Right lobe of liver (tissue), 6 donors: ENCODE results near the gene LEMD1. TPM values are rescaled to one million over a fixed set of nuclear protein-coding genes. Genes with fewer than 3 reads are reported as not detected.

Experiments
- ATAC-seq, 4 donors: fragments of 200-7000 bp; cut with Tn5 transposase; one replicate each; pipeline ENCODE4 v1.9.1; 2020; ENCODE audit warnings: mild to moderate bottlenecking in 4 of 4, moderate library complexity in 4 of 4
- DNase-seq, 3 donors: peaks; one replicate each; pipeline ENCODE4 v3.0.0-alpha.2; 2020
- H3K27ac ChIP-seq, 3 donors: fragments of 200-600 bp; one replicate each; pipeline ENCODE4 v1.8.0; 2022
- H3K27me3 ChIP-seq, 2 donors: fragments of 200-600 bp; one replicate each; pipeline ENCODE4 v1.8.0; 2022
- H3K36me3 ChIP-seq, 4 donors: fragments of 200-600 bp; sonication (generic) in 1 of 4; one replicate each; pipeline versions ENCODE4 v1.5.1 to v1.8.0; 2017 to 2022; ENCODE audit warnings: control low read depth in 1 of 4
- H3K4me1 ChIP-seq, 4 donors: fragments of 200-600 bp; sonication (generic) in 1 of 4; one replicate each; pipeline versions ENCODE4 v1.5.1 to v1.8.0; 2017 to 2022; ENCODE audit warnings: control low read depth in 1 of 4
- H3K4me3 ChIP-seq, 3 donors: fragments of 200-600 bp; one replicate each; pipeline ENCODE4 v1.8.0; 2022
- H3K9me3 ChIP-seq, 4 donors: fragments of 200-600 bp; sonication (generic) in 1 of 4; one replicate each; pipeline versions ENCODE4 v1.5.1 to v1.8.0; 2017 to 2022; ENCODE audit warnings: control low read depth in 1 of 4
- POLR2A ChIP-seq: fragments of 450-650 bp; IDR thresholded peaks from one replicate; pipeline ENCODE4 v1.6.1; 2017; ENCODE audit warnings: antibody characterized with exemption, mild to moderate bottlenecking
- WGBS: methylation state at CpG from one replicate; pipeline ENCODE4 v1.1.6; 2018; ENCODE audit warnings: low coverage, low lambda C conversion rate; ENCODE audit not compliant: insufficient coverage; ENCODE audit errors: missing lambda C conversion rate; 5-methylcytosine and 5-hydroxymethylcytosine counted together
- intact Hi-C, 2 donors: fragments of 100-400 bp; cut with DNase I; formaldehyde crosslinking; loops; one replicate each; pipeline versions ENCODE4 v1.11.2 to v1.14.1; 2022
- microRNA counts: library from miRNA; unstranded; fragments of <30 nt; microRNA quantifications from one replicate; lab custom pipeline; 2016
- microRNA-seq, 2 donors: library from miRNA; unstranded; fragments of <30 nt; microRNA quantifications; one replicate each; pipeline ENCODE4, GENCODE V29; 2019 to 2020
- small RNA-seq, 2 experiments: library from RNA; depleted of rRNA; stranded (forward); fragments of <200 nt; gene quantifications; one replicate each; pipeline ENCODE3, GENCODE V24; 2016
- total RNA-seq, 6 experiments: library from RNA; depleted of rRNA in 2 of 6; stranded (reverse); fragments of >200 nt in 2 of 6; fragmentation: NEBNext Ultra II Directional in 3 of 6; extraction: Animal tissue kit (Norgen Biotek cat#: 25700) in 3 of 6; gene quantifications; one replicate each; pipeline versions ENCODE4 v1.1.0 to v1.2.4, GENCODE V29; 2016 to 2023
- TF ChIP-seq, protein P1 (sequence below), 4 donors: fragments of 200-600 bp in 3 of 4; fragments of 450-650 bp in 1 of 4; IDR thresholded peaks; one replicate each; pipeline versions ENCODE4 v1.5.1 to v1.8.0; 2016 to 2022; ENCODE audit warnings: antibody characterized with exemption in 4 of 4, mild to moderate bottlenecking in 2 of 4
- donor health status: DM: no; HTN: yes; CAD: no.
- donor health status: DM: no; HTN: no; CAD: no.
- donor health status: DM: no; HTN: no; CAD: no.
- donor health status: DM: no; HTN: yes; CAD: no.
- donor health status: DM: no; HTN: yes; CAD: no.

LEMD1 gene
- total RNA-seq, 6 experiments from 2014 or later: not detected

DNA sequence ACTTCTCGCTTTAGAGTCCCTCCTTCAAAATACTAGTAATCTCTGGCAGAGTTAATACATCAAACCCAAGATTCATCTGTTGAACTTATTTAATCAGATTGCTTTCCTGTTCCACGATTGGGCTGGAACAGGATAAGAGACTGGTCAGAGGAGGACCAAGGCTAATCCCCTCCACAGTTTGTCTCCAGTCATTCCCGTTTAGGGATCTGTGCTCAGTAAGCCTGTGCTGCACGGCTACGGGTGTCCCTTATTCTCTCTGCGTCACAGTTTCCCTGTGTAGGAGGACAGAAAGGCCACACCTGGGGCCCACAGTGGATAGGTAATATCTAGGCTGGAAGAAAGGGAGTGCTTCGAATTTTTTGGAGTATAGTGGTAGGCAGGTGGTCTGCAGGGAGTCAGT lies 83.8 kb downstream of the LEMD1 start:
- intact Hi-C loops: loop anchor here in 1 of 2 donors (10.0 kb wide), 1 partner anchor 187 kb away; no protein-coding TSS in a partner anchor
- H3K9me3 ChIP-seq: no peaks in the 10 kb centered on the region
- H3K4me1 ChIP-seq: no peaks in the 10 kb centered on the region
- H3K36me3 ChIP-seq: no peaks in the 10 kb centered on the region
- TF ChIP-seq POLR2A: no peak
- TF ChIP-seq, protein P1, sequence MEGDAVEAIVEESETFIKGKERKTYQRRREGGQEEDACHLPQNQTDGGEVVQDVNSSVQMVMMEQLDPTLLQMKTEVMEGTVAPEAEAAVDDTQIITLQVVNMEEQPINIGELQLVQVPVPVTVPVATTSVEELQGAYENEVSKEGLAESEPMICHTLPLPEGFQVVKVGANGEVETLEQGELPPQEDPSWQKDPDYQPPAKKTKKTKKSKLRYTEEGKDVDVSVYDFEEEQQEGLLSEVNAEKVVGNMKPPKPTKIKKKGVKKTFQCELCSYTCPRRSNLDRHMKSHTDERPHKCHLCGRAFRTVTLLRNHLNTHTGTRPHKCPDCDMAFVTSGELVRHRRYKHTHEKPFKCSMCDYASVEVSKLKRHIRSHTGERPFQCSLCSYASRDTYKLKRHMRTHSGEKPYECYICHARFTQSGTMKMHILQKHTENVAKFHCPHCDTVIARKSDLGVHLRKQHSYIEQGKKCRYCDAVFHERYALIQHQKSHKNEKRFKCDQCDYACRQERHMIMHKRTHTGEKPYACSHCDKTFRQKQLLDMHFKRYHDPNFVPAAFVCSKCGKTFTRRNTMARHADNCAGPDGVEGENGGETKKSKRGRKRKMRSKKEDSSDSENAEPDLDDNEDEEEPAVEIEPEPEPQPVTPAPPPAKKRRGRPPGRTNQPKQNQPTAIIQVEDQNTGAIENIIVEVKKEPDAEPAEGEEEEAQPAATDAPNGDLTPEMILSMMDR (IDR thresholded peaks at IDR 0.05): no peak
- no peak for DNase-seq
- no peak overlapping the region for H3K4me3 ChIP-seq
- peaks cover 0 to 4% of the 10 kb centered on the region in 2 donors for H3K27me3 ChIP-seq
- 70% methylated on average over 7 of the region's 7 CpGs for WGBS
- no peak overlapping the region for H3K27ac ChIP-seq
- no peak for ATAC-seq

DNA sequence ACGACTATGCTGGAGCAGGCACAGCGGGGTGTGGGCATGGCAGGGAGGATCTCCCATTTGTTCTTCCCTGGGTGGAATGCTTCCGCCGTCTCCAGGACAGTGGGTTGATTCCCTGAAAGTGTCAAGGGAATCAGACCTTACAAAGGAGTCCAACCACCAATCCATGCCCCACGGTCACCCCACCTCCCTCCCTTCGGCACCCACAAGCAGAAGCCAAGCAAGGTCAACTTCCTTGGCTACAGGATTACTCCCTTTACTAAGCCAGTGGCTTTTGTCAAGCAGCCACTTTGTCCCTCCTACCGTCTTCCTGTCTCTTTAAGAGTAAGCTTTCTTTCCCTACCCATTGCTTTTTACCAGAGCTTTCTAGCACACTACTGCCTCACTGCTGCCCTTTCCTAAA lies 84.4 kb downstream of the LEMD1 start:
- intact Hi-C loops: loop anchor here in 1 of 2 donors (10.0 kb wide), 1 partner anchor 187 kb away; no protein-coding TSS in a partner anchor
- Histone ChIP-seq H3K9me3 (no peaks in the 10 kb centered on the region), H3K27me3 (no peaks in the 10 kb centered on the region), H3K36me3 (no peaks in the 10 kb centered on the region), H3K27ac (no peak overlapping the region), H3K4me1 (no peaks in the 10 kb centered on the region), H3K4me3 (no peak overlapping the region)
- TF ChIP-seq, protein P1 (IDR thresholded peaks at IDR 0.05): no peak
- no peak for TF ChIP-seq POLR2A
- ATAC-seq (no peak), DNase-seq (no peak)
- WGBS: 58% methylated on average over 1 of the region's 7 CpGs

GRCh38 chr1:205335692-205336091 lies 86.2 kb downstream of the LEMD1 start:
- Histone ChIP-seq H3K4me1 (no peaks in the 10 kb centered on the region), H3K4me3 (no peak overlapping the region), H3K27ac (no peak overlapping the region), H3K36me3 (no peaks in the 10 kb centered on the region), H3K9me3 (no peaks in the 10 kb centered on the region), H3K27me3 (no peaks in the 10 kb centered on the region)
- DNase-seq (peak; percentile 84 to 87 (median 86)), ATAC-seq (peak; percentile 95 to 99 (median 96))
- intact Hi-C loops: loop anchor here in 1 of 2 donors (10.0 kb wide), 1 partner anchor 189 kb away; no protein-coding TSS in a partner anchor
- 4% methylated on average over 4 of the region's 4 CpGs for WGBS
- TF ChIP-seq, protein P1 (IDR thresholded peaks at IDR 0.05): peak; percentile 76 to 99 (median 98)
- no peak for TF ChIP-seq POLR2A

- intact Hi-C loops: loop anchor here in 1 of 2 donors (10.0 kb wide), 1 partner anchor 193 kb away; no protein-coding TSS in a partner anchor
- no peaks in the 10 kb centered on the region for H3K27me3 ChIP-seq
- H3K27ac ChIP-seq: no peak overlapping the region
- ATAC-seq: no peak
- no peak for TF ChIP-seq POLR2A
- TF ChIP-seq, protein P1 (IDR thresholded peaks at IDR 0.05): no peak
- no peak overlapping the region for H3K4me3 ChIP-seq
- WGBS: 77% methylated on average over 9 of the region's 11 CpGs
- DNase-seq: no peak
- no peaks in the 10 kb centered on the region for H3K4me1 ChIP-seq
- H3K9me3 ChIP-seq: no peaks in the 10 kb centered on the region
- no peaks in the 10 kb centered on the region for H3K36me3 ChIP-seq
Measured at GRCh38 chr1:205332015-205332791, 89.7 kb downstream of the LEMD1 start.

MicroRNAs encoded within 50 kb of the gene (microRNA counts, 767-probe panel; counts per million panel counts)
- microRNA hsa-miR-135b-5p (lab: Ali Mortazavi, UCI): 237 counts per million

Small RNA genes within 50 kb of the gene (microRNA-seq; reads per million reads assigned to microRNA genes)
- gene MIR135B: 8.1 to 19.3 reads per million in 2 donors

Small RNA genes within 50 kb of the gene (small RNA-seq; reads per million reads assigned to genes)
- gene MIR135B (0 reads per million in 2 experiments), gene SNRPGP10 (0 reads per million in 2 experiments)

Other genes with a start within 250 kb of the LEMD1 start
- 1 to 10 TPM; 2.5 to 2.9 (median 2.6) TPM for gene DSTYK, start 210.4 kb downstream of the LEMD1 start, total RNA-seq
- gene TMCC2, start 194.1 kb downstream of the LEMD1 start, total RNA-seq: 1 to 10 TPM in 1 of 6 experiments, under 1 TPM in 5; 0.14 to 5.9 (median 0.30) TPM
- 1 to 10 TPM in 5 of 6 experiments, under 1 TPM in 1; 0.88 to 5.1 (median 2.1) TPM for gene NUAK2, start 100.3 kb downstream of the LEMD1 start, total RNA-seq
- under 1 TPM in 2 of 6 experiments, not detected in 4; 0.22 to 0.44 TPM for gene KLHDC8A, start 65.1 kb downstream of the LEMD1 start, total RNA-seq
- under 1 TPM in 1 of 6 experiments, not detected in 5; 0.06 TPM for gene BLACAT1, start 34.0 kb upstream of the LEMD1 start, total RNA-seq
- gene CDK18, start 82.6 kb upstream of the LEMD1 start, total RNA-seq: 10 to 100 TPM in 3 of 6 experiments, 1 to 10 TPM in 3; 6.3 to 22.3 (median 9.7) TPM
- 10 to 100 TPM; 15.1 to 39.2 (median 26.9) TPM for gene ELK4, start 210.0 kb upstream of the LEMD1 start, total RNA-seq